HG02610 (cell line): ENCODE measurements around the gene APAF1.
"Not testable (repeated sequence)": the region's sequence is repeated elsewhere in the genome, so short reads cannot be mapped to it uniquely, and the experiment has no call there.

Experiments used
- ATAC-seq: cut with Tn5 transposase; IDR thresholded peaks from one replicate; pipeline ENCODE4 v1.9.1; 2021; ENCODE audit warnings: mild to moderate bottlenecking, moderate library complexity; ENCODE audit not compliant: unreplicated experiment

Gene APAF1

DNA sequence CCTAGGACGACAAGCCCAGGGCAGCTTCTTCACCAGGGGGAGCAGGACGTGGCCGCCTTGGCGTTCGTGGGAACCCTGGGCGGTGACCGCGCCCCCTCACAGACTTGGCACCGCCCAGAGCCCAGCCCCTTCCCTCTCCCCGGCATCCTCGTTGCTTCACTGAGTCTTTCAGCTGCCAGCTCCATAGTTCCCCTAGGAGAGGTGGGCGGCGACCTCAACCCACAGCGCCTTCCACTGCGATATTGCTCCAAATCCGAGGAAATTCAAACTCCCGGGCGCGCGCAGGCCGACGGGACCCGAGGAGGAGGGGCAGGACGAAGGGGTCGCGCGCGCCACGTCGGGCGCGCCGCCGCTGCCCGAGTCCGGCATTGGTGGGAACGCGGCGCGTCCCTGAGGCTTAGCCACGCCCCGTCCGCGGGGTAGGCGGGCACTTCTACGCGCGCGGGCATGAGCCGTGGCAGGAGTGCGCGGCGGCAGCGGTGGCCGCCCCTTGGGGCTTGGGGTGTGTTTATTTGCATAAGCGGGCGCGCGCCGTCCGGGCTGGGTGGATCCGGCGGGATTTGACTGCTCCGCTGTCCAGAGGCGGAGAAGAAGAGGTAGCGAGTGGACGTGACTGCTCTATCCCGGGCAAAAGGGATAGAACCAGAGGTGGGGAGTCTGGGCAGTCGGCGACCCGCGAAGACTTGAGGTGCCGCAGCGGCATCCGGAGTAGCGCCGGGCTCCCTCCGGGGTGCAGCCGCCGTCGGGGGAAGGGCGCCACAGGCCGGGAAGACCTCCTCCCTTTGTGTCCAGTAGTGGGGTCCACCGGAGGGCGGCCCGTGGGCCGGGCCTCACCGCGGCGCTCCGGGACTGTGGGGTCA, at the start of gene APAF1, which contains the start of gene IKBIP:
APAF1 (plus strand) TSS at position 579 of the 860 bp plus-strand sequence. CDS start 3,070 bp downstream, outside the sequence.
IKBIP (minus strand) TSS at position 77 of the 860 bp plus-strand sequence. CDS start 87 bp downstream, outside the sequence.
- peak; percentile 88 for ATAC-seq

GRCh38 chr12:98597313-98597712, 47.8 kb upstream of the APAF1 start:
- ATAC-seq, result not testable (repeated sequence)

GRCh38 chr12:98601924-98602323, 43.2 kb upstream of the APAF1 start:
- ATAC-seq, result no peak

- no peak for ATAC-seq
Observed at GRCh38 chr12:98606359-98606988, 38.6 kb upstream of the APAF1 start.

DNA sequence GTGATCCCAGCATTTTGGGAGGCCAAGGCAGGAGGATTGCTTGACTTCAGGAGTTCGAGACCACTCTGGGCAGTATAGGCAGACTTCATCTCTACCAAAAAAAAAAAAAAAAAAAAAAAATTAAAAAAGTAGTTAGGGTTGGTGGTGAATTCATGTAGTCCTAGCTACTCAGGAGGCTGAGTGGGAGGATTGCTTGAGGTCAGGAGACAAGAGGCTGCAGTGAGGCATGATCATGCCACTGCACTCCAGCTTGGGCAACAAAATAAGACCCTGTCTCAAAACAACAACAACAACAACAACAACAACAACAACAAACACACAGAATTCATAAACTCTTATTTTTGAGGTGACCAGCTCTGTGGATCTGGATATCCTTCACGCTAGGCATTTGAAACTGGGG, 34.5 kb upstream of the APAF1 start:
- ATAC-seq, result no peak

- peak; percentile 89 for ATAC-seq
Observed at GRCh38 chr12:98612696-98613334, 32.3 kb upstream of the APAF1 start.

DNA sequence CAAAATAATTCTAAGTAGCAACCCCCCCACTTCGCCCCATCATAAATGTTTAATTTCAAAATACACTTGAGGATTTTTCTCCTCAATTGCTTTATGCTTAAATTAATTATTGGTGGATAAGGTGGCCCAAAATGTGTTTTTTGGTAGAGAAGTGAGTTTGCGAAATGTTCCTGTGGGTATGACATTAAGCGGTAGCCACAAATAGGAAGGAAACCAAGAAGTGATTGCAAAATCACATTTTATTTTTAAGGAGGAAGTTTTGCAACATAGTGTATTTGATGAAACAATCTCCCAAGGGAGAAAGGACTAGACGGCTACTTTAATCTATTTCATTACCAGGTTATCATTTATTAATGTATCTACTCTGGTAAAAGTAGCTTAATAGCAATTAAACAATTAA, 26.1 kb upstream of the APAF1 start:
- no peak for ATAC-seq

DNA sequence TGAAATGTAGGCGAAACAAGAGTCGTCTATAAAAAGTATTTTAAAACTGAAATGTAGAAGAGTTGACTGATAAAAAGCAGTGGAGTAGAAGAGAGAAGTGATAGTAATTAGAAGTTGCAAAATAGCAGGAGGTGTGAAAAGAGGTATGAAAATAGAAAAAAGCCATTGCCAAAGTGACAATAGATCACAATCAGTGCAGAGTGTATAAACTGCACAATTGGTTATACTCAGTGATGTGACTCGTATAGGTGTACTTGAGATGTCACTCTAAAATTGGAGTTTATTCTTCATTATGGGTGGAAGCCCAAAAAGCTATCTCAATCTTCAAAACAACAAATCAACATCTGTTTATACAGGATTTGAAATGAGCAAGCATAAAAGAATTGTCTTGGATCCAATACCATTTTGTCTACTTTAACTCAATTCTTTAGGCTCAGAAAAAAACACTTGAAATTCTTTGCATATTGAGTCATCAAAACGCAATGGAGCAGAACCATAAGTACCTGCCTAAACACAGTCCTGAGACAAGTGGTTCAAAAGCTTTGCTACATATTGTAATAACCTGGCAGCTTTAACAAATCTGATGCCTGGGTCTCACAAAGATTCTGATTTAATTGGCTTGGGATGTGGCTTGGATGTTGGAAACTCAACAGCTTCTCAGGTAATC, 9.3 kb upstream of the APAF1 start:
- ATAC-seq, result peak; percentile 82

DNA sequence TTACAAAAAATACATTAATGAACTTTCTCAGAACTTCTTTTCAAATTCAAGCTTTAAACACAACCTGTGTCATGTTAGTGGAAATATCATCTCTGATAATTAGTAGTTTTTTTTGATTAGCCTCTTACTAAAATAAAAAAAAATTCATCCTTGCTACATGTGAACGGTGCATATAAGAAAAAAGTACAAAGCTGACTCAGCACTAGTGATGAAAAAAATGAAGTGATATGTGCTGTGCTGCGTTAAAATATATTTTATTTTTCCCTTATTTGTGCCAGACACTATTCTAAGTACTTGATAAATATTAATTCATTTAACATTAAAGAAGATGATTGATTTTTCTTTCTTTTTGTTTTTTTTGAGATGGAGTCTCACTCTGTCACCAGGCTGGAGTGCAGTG, 8.0 kb upstream of the APAF1 start:
- ATAC-seq, result no peak

GRCh38 chr12:98638009-98638408, 7.1 kb upstream of the APAF1 start:
- no peak for ATAC-seq

- no peak for ATAC-seq
Observed at GRCh38 chr12:98639491-98639890, 5.6 kb upstream of the APAF1 start.

GRCh38 chr12:98642801-98643200, 2.3 kb upstream of the APAF1 start:
- not testable (repeated sequence) for ATAC-seq

- ATAC-seq, result peak; percentile 19
Observed at GRCh38 chr12:98644433-98644711, 718 bp upstream of the APAF1 start.

DNA sequence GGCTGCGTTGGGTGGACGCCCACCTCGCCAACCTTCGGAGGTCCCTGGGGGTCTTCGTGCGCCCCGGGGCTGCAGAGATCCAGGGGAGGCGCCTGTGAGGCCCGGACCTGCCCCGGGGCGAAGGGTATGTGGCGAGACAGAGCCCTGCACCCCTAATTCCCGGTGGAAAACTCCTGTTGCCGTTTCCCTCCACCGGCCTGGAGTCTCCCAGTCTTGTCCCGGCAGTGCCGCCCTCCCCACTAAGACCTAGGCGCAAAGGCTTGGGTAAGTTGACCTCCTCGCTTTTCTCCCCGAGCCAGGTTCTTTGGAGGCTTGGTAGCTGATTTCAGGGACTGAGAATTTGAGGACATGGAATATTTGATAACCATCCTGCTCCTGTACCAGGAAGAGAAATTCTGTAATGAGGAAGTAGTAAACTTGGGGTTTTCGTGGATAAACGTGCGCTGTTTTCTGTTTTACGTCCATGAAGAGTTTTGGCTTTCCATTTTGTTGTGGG, 530 bp downstream of the APAF1 start:
- peak; percentile 1 for ATAC-seq

GRCh38 chr12:98646294-98647090, 1.4 kb downstream of the APAF1 start:
- ATAC-seq, result no peak

GRCh38 chr12:98651328-98651727, 6.2 kb downstream of the APAF1 start:
- no peak for ATAC-seq

DNA sequence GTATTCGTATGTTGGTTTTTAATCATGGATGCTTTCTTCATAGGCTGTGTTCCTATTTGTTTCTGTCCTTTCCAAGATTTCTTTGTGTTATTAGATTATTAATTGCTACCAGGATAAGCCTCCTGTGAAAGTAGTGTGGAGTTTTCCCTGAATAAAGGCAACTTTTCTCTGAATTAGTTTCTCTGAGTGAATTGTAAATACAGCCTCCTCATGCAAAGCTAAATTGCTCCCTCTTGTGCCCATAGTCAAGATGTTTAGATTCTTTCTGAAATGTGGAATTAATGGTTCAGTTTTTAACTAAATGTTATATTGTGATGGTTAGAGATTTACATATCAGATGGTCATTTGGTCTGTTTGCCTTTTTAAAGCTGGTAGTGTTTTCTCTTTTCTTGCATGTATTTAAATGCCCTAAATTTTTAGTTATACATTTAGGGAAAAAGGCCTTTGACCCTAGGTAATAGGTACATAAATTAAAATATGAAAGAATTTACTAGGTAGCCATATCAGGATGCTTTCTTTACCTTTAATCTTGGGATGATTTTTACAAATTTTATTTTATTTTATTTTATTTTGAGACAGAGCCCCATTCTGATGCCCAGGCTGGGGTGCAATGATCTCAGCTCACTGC, 8.9 kb downstream of the APAF1 start:
- ATAC-seq, result no peak

DNA sequence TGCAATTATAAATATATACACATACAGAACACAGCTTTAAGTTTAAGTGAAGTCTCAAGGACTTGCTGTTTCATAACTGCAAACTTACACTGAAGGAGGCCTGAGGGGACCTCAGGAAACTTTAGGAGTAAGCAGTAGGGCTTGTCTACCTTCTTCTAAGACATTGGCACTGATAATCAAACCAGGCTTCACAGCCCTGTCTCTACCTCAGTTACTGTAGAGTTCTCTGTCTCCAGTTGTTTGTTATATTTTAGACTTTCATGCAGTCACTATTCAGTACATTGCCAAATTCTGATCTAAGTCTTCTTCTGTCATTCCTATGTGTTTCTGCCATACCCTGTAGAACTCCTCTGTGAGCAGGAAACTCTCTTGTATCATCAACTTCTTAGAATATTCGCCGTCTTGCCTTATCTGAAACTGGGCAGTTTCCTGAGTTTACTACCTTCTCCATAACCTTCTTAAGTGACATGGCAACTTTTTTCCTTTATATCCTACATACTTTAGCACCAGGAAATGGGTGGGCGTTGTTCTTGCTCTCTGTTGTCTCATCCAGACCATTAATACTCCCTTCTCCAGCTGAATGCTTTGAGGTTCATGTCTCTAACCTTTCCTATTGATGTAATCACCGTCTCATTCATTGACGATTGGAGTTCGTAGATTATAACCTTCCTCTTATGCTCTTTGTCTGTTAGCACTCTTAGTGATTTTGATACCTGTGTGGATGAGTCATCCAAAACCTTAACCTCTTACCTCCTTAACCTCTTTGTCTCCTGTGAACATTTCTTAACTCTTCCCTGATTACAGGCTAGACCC, 11.4 kb downstream of the APAF1 start:
- ATAC-seq, result peak; percentile 90

DNA sequence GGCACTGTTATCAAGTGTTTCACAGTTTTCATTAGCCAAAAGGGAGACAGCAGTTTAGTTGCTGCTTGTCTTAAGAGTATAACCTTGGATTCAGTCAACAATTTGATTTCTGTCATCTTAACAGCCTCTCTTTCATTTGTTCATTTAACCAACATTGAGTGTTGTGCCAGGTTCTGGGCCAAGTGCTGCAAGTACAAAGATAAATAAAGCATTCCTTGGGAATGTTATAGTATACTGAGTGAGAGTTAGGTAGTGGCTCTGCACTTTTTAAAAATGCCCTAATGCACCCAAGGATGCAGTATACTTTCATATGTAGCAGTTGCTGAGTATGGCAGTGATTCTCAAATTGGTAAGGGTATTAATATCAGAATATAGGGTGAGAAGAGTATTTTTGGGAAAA, 15.4 kb downstream of the APAF1 start:
- ATAC-seq, result no peak
